Naive B cell (primary cell): ENCODE results near the gene PIGU. TPM values are rescaled to one million over a fixed set of nuclear protein-coding genes. Genes with fewer than 3 reads are reported as not detected.
"Not testable (repeated sequence)": the region's sequence is repeated elsewhere in the genome, so short reads cannot be mapped to it uniquely, and the experiment has no call there.

Experiments
- ATAC-seq, 2 donors: fragments of 150-1000 bp; cut with Tn5 transposase; 2 replicates each; pipeline ENCODE4 v1.10.0; 2021; ENCODE audit warnings: low read depth in 2 of 2, mild to moderate bottlenecking in 2 of 2, moderate library complexity in 2 of 2
- DNase-seq: peaks from one replicate; pipeline ENCODE4 v3.0.0; 2022
- H3K27ac Mint-ChIP-seq, 6 donors: one replicate each; pipeline ENCODE4 v1.8.0; 2020 to 2022; ENCODE audit warnings: mild to moderate bottlenecking in 6 of 6, mixed read lengths in 6 of 6, moderate library complexity in 5 of 6, inconsistent platforms in 2 of 6
- H3K27me3 Mint-ChIP-seq, 3 donors: one replicate each; pipeline ENCODE4 v1.8.0; 2021 to 2022; ENCODE audit warnings: mixed read lengths in 3 of 3, mild to moderate bottlenecking in 1 of 3
- H3K36me3 Mint-ChIP-seq, 2 donors: one replicate each; pipeline ENCODE4 v1.8.0; 2020 to 2022; ENCODE audit warnings: mixed read lengths in 2 of 2, inconsistent platforms in 1 of 2, mild to moderate bottlenecking in 1 of 2
- H3K4me1 Mint-ChIP-seq, 3 donors: one replicate each; pipeline ENCODE4 v1.8.0; 2020 to 2022; ENCODE audit warnings: mixed read lengths in 3 of 3, inconsistent platforms in 1 of 3, mild to moderate bottlenecking in 1 of 3, moderate library complexity in 1 of 3
- H3K4me3 Mint-ChIP-seq, 8 donors: one replicate each; pipeline ENCODE4 v1.8.0; 2020 to 2022; ENCODE audit warnings: mild to moderate bottlenecking in 8 of 8, mixed read lengths in 8 of 8, moderate library complexity in 8 of 8, inconsistent platforms in 2 of 8
- H3K9me3 Mint-ChIP-seq, 7 donors: one replicate each; pipeline ENCODE4 v1.8.0; 2020 to 2022; ENCODE audit warnings: mixed read lengths in 7 of 7, mild to moderate bottlenecking in 5 of 7, inconsistent platforms in 2 of 7, moderate library complexity in 1 of 7
- polyA plus RNA-seq, 6 donors: library from polyadenylated mRNA; unstranded; fragments of 300-500 nt; fragmentation: Illumina TruSeq; gene quantifications; one replicate each; pipeline ENCODE4 v1.2.3, GENCODE V29; 2021; ENCODE audit warnings: low read depth in 6 of 6

The PIGU gene
- polyA plus RNA-seq, 6 donors from 2014 or later = 14.4 to 24.3 (median 22.5) TPM

GRCh38 chr20:34530342-34530741, 146.6 kb downstream of the PIGU start:
- ATAC-seq (no peak), DNase-seq (no peak)
- Mint-ChIP-seq H3K27me3 (no peaks in the 10 kb centered on the region), H3K4me1 (peaks cover 5 to 29% (median 16%) of the 10 kb centered on the region in 3 donors), H3K36me3 (peaks cover 1 to 9% of the 10 kb centered on the region in 2 donors), H3K9me3 (no peaks in the 10 kb centered on the region), H3K27ac (no peak overlapping the region), H3K4me3 (no peak overlapping the region)

DNA sequence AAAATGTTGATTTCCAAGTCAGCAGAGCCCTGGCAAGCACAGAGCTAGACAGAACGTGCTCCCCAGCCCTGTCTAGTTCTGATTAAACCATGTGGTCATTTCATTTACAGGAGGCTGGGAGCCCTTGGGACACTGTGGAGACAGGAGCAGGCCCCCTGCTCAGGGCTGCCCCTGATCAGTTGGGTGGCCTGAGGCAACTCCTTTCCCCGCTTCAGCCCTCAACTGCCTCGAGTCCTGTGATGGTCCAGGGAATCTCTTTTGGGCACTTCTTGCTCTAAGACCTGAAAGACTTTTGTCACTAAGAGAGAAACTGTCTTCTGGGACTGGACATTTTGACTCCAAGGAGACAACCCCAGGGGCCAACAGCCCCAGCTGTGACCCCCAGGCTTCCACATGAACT, 147.2 kb downstream of the PIGU start:
- peaks cover 7 to 31% (median 16%) of the 10 kb centered on the region in 3 donors for H3K4me1 Mint-ChIP-seq
- DNase-seq (no peak), ATAC-seq (no peak)
- H3K27ac Mint-ChIP-seq = no peak overlapping the region
- peaks cover 0 to 7% of the 10 kb centered on the region in 2 donors for H3K36me3 Mint-ChIP-seq
- H3K27me3 Mint-ChIP-seq = no peaks in the 10 kb centered on the region
- H3K9me3 Mint-ChIP-seq = no peaks in the 10 kb centered on the region
- H3K4me3 Mint-ChIP-seq = no peak overlapping the region

- peaks cover 0 to 6% of the 10 kb centered on the region in 2 donors for H3K36me3 Mint-ChIP-seq
- H3K4me1 Mint-ChIP-seq = peaks cover 7 to 27% (median 21%) of the 10 kb centered on the region in 3 donors
- DNase-seq (no peak), ATAC-seq (no peak)
- H3K27me3 Mint-ChIP-seq = no peaks in the 10 kb centered on the region
- H3K27ac Mint-ChIP-seq = peak overlapping the region in 1 of 6 donors; percentile 54
- no peaks in the 10 kb centered on the region for H3K9me3 Mint-ChIP-seq
- H3K4me3 Mint-ChIP-seq = no peak overlapping the region
Measured at GRCh38 chr20:34528921-34529297, 148.0 kb downstream of the PIGU start.

- peaks cover 0 to 6% of the 10 kb centered on the region in 2 donors for H3K36me3 Mint-ChIP-seq
- DNase-seq (no peak), ATAC-seq (no peak)
- H3K4me1 Mint-ChIP-seq = peaks cover 16 to 37% (median 36%) of the 10 kb centered on the region in 3 donors
- H3K27me3 Mint-ChIP-seq = no peaks in the 10 kb centered on the region
- H3K4me3 Mint-ChIP-seq = no peak overlapping the region
- H3K9me3 Mint-ChIP-seq = no peaks in the 10 kb centered on the region
- no peak overlapping the region for H3K27ac Mint-ChIP-seq
Measured at GRCh38 chr20:34527016-34527415, 149.9 kb downstream of the PIGU start.

- DNase-seq = no peak
- Mint-ChIP-seq H3K27me3 (no peaks in the 10 kb centered on the region), H3K4me3 (no peak overlapping the region), H3K4me1 (peaks cover 15 to 41% (median 40%) of the 10 kb centered on the region in 3 donors), H3K36me3 (peaks cover 0 to 6% of the 10 kb centered on the region in 2 donors), H3K27ac (peak overlapping the region in 1 of 6 donors; percentile 33), H3K9me3 (no peaks in the 10 kb centered on the region)
- ATAC-seq = no peak
Measured at GRCh38 chr20:34526466-34526865, 150.4 kb downstream of the PIGU start.

DNA sequence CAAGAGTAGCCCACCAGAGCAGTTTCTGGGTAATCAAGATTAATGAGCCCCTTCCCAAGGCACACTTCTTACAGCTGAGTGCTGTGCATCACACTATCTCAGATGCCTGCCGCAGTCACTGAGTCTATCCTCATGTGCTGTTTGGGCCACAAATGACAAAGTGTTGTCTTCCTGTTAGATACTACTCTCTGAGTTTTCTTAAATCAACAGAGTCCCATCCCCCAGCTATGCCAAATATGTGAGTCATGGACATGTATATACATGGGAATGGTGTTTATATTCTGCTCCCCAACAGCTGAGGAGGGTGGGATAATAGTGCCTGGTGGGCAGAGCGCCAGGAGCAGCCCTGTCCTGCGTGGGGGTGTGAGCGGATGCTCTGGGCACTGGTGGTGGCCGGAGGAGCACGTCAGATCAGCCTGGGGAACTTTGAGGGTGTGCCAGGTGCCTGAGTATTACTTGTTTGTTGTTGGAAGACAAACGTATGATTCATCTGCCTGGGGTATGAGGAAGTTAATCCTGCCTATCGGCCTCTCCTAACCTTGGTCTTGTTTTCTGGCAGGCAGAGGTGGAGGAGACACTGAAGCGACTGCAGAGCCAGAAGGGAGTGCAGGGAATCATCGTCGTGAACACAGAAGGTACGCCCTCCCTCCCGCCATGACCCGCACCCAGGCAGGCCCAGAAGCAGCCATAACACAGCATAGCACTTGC, 151.0 kb downstream of the PIGU start:
- Mint-ChIP-seq H3K4me1 (peaks cover 13 to 40% (median 38%) of the 10 kb centered on the region in 3 donors), H3K27ac (no peak overlapping the region), H3K4me3 (peak overlapping the region in 1 of 8 donors; percentile 20), H3K27me3 (no peaks in the 10 kb centered on the region), H3K36me3 (peaks cover 0 to 6% of the 10 kb centered on the region in 2 donors), H3K9me3 (no peaks in the 10 kb centered on the region)
- DNase-seq (no peak), ATAC-seq (no peak)

DNA sequence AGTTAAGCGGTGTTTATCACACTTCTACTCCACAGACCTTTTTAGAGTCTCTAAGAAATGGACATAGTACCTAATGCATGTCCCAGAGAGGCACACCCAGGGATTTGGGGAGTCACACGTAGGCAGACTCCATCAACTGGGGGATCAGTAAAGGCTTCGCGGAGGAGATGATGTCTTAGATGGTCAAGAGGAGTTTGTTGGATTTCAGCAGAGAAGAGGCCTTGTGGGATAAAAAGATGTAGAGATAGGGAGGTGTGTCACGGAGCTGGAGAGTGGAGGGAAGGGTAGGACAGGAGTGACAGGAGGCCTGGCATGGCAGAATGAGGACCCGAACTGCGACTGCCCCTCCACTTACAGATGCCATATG, 151.6 kb downstream of the PIGU start:
- Mint-ChIP-seq H3K36me3 (peaks cover 0 to 6% of the 10 kb centered on the region in 2 donors), H3K27ac (no peak overlapping the region), H3K9me3 (no peaks in the 10 kb centered on the region), H3K4me3 (peak overlapping the region in 1 of 8 donors; percentile 20), H3K4me1 (peaks cover 13 to 40% (median 32%) of the 10 kb centered on the region in 3 donors), H3K27me3 (no peaks in the 10 kb centered on the region)
- no peak for DNase-seq
- no peak for ATAC-seq

- H3K36me3 Mint-ChIP-seq = peaks cover 0 to 6% of the 10 kb centered on the region in 2 donors
- no peaks in the 10 kb centered on the region for H3K27me3 Mint-ChIP-seq
- peaks cover 13 to 46% (median 31%) of the 10 kb centered on the region in 3 donors for H3K4me1 Mint-ChIP-seq
- no peak for DNase-seq
- no peak overlapping the region for H3K4me3 Mint-ChIP-seq
- no peak for ATAC-seq
- no peaks in the 10 kb centered on the region for H3K9me3 Mint-ChIP-seq
- H3K27ac Mint-ChIP-seq = peak overlapping the region in 1 of 6 donors; percentile 26
Measured at GRCh38 chr20:34524426-34524825, 152.5 kb downstream of the PIGU start.

DNA sequence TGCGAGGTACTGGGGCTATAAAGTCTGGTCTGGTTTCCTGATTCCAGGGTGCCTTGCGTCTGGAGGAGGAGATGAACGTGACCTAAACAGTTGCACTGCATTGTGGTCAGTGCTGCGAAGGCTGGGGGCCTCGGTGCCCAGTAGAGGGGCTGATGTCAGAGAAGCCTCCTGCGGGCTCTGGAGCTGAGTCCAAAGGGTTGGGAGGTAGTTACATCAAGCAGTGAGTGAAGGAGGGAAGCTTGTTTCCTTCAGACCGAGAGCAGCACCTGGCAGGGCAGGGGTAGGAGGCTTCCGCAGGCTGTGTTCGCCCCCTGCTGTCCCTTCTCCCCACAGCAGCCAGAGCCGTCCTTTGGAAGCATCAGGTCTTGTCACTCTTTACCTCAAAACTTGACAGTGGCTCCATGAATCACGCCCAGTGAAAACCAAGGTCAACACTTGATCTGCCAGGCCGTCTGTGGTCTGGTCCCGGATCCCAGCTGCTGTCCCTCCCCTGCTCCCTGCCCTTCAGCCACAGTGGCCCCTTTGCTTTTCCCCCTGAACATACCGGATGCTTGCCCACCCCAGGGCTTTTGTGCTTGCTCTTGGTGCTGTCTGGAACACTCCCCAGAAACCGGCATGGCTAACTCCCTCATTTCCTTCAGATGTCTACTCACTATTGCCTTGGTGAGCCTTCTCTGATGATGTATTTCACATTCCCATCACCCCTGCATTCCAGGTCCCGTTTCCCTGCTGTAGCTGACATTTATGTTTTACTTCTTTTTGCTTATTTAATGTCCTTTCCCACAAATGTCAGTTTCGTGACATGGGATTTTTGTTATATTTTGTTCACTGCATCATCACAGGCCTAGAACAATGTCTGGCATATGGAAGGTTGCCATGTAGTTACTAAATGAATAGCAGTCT, 153.7 kb downstream of the PIGU start:
- H3K36me3 Mint-ChIP-seq = peaks cover 0 to 6% of the 10 kb centered on the region in 2 donors
- peak overlapping the region in 3 of 6 donors; percentile 29 to 85 (median 65) for H3K27ac Mint-ChIP-seq
- peaks cover 13 to 53% (median 38%) of the 10 kb centered on the region in 3 donors for H3K4me1 Mint-ChIP-seq
- H3K9me3 Mint-ChIP-seq = no peaks in the 10 kb centered on the region
- ATAC-seq (peak; percentile 63 to 82), DNase-seq (peak; percentile 27)
- peak overlapping the region in 1 of 8 donors; percentile 59 for H3K4me3 Mint-ChIP-seq
- H3K27me3 Mint-ChIP-seq = no peaks in the 10 kb centered on the region

- not testable (repeated sequence) for H3K36me3 Mint-ChIP-seq, ATAC-seq, H3K9me3 Mint-ChIP-seq, H3K27ac Mint-ChIP-seq, H3K27me3 Mint-ChIP-seq, DNase-seq
- Mint-ChIP-seq H3K4me1 (peaks cover 14 to 73% (median 47%) of the 10 kb centered on the region in 3 donors), H3K4me3 (peak overlapping the region in 1 of 8 donors; percentile 66)
Measured at GRCh38 chr20:34519841-34520240, 157.1 kb downstream of the PIGU start.

DNA sequence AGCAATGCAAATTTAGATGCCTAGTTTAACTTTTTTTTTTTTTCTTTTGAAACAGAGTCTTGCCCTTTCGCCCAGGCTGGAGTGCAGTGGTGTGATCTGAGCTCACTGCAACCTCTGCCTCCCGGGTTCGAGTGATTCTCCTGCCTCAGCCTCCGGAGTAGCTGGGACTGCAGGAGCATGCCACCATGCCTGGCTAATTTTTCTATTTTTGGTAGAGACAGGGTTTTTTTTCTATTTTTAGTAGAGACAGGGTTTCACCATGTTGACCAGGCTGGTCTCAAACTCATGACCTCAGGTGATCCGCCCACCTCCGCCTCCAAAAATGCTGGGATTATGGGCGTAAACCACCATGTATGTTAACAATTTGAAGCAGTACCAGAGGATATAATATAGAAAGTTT, 158.0 kb downstream of the PIGU start:
- H3K4me3 Mint-ChIP-seq = peak overlapping the region in 2 of 8 donors; percentile 54 to 95
- not testable (repeated sequence) for H3K9me3 Mint-ChIP-seq, DNase-seq, H3K36me3 Mint-ChIP-seq, ATAC-seq, H3K27me3 Mint-ChIP-seq
- peaks cover 22 to 77% (median 52%) of the 10 kb centered on the region in 3 donors for H3K4me1 Mint-ChIP-seq
- peak overlapping the region in 1 of 6 donors; percentile 76 for H3K27ac Mint-ChIP-seq

DNA sequence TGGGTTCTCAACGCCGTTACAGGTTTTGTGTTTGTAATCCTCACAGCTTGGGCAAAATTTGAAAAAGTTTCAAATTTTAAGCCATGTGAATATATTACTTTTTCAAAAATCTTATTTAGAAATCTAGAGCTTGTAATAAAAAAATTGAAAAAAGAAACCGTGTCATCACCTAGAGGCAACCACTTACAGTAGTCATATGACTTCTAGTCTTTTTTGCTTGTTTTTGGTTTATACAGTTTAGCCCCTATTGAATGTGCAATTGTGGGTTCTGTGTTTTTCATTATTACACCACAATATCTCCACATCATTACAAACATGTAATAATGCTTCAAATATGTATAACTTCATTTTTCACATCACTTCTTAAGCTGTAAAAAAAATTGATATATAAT, 159.8 kb downstream of the PIGU start:
- Mint-ChIP-seq H3K4me1 (peaks cover 22 to 75% (median 56%) of the 10 kb centered on the region in 3 donors), H3K27ac (peak overlapping the region in 5 of 6 donors; percentile 9 to 99 (median 96)), H3K4me3 (peak overlapping the region; percentile 95 to 100 (median 99)), H3K27me3 (no peaks in the 10 kb centered on the region), H3K9me3 (no peaks in the 10 kb centered on the region), H3K36me3 (peaks cover 0 to 3% of the 10 kb centered on the region in 2 donors)
- ATAC-seq = no peak
- DNase-seq = no peak

DNA sequence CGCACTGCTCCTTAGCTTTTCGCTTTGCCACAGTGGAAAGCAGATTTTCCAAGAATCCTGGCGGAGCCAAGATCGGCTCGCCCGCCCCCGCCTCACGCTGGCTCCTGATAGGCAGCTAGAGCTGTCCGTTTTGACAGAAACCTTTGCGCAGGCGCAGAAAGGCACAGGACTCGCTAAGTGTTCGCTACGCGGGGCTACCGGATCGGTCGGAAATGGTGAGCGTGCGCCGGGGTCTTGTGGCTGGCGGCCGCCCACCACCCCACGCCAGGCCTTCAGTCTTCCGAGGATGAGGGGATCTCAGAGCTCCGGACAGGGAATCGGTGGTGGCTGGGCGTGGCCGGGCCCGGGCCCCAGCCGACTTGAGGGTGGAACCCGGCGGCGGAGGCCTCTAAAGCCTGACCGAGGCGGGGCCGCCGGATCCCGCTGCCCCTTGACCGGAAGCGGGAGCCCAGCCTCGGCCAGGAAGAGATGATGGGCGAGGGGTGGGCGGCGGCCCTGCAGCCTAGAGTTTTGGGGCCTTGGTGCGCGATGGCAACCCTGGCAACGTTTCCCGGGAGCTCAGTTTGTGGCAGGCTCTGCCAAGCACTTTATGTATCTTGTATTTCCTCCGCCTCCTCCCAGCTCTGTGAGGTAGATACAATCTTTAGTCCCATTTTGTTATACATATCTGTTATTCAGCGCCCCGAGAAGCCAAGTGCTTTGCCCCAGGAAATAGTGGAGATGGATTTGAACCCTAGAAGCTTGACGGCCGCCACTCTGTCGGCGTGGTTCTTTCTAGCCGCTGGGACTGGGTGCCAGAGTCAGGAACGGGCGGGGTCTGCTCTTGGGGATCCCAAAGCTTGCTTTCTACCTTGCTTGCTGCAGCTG, 160.4 kb downstream of the PIGU start, which contains the start of gene DYNLRB1:
Gene DYNLRB1 (plus strand): TSS at position 176 of the 867 bp plus-strand sequence. CDS start 37 bp downstream, at position 213.
- Mint-ChIP-seq H3K4me1 (peaks cover 20 to 71% (median 52%) of the 10 kb centered on the region in 3 donors), H3K27me3 (no peaks in the 10 kb centered on the region), H3K9me3 (no peaks in the 10 kb centered on the region), H3K36me3 (peaks cover 0 to 3% of the 10 kb centered on the region in 2 donors), H3K27ac (peak within 1 kb of the TSS; percentile 96 to 99 (median 98)), H3K4me3 (peak within 1 kb of the TSS; percentile 95 to 100 (median 99))
- ATAC-seq (peak; percentile 82), DNase-seq (peak; percentile 90)
